OCI-LY3 (cell line): ENCODE measurements around the gene CTPS2.
"Not testable (repeated sequence)": the region's sequence is repeated elsewhere in the genome, so short reads cannot be mapped to it uniquely, and the experiment has no call there.

Source experiments
- H2AFZ ChIP-seq: fragments of 200-600, 300-600 bp; shearing (Covaris generic); 2 replicates; pipeline ENCODE4 v1.6.0; 2014; ENCODE audit warnings: antibody characterized with exemption, low read depth, low read length
- H3K27ac ChIP-seq: fragments of 200-600, 300-600 bp; sonication (generic); 2 replicates; pipeline ENCODE4 v1.5.1; 2014; ENCODE audit warnings: mild to moderate bottlenecking, low read length, moderate library complexity, mixed read lengths
- H3K27me3 ChIP-seq: fragments of 200-600, 300-600 bp; sonication (generic); 2 replicates; pipeline ENCODE4 v1.6.1; 2014; ENCODE audit warnings: low read depth, low read length, mixed read lengths
- H3K36me3 ChIP-seq: fragments of 200-600, 300-600 bp; sonication (generic); replicated peaks from 2 replicates; pipeline ENCODE3; 2014; ENCODE audit warnings: low read depth, low read length, mixed read lengths
- H3K4me1 ChIP-seq: fragments of 300-600, 200-600 bp; sonication (generic); 2 replicates; pipeline ENCODE4 v1.6.1; 2014; ENCODE audit warnings: low read length, mixed read lengths
- H3K4me2 ChIP-seq: fragments of 200-600, 300-600 bp; sonication (generic); 2 replicates; pipeline ENCODE4 v1.6.1; 2014; ENCODE audit warnings: low read length, mixed read lengths
- H3K4me3 ChIP-seq: fragments of 300-600, 200-600 bp; sonication (generic); 2 replicates; pipeline ENCODE4 v1.5.1; 2014; ENCODE audit warnings: antibody characterized with exemption, mild to moderate bottlenecking, low read length, moderate library complexity
- H3K79me2 ChIP-seq: fragments of 300-600, 200-600 bp; shearing (Covaris generic); 2 replicates; pipeline ENCODE4 v1.6.1; 2014; ENCODE audit warnings: mild to moderate bottlenecking, low read length, mixed read lengths
- H3K9ac ChIP-seq: fragments of 300-600, 200-600 bp; shearing (Covaris generic); 2 replicates; pipeline ENCODE4 v1.6.0; 2014; ENCODE audit warnings: mild to moderate bottlenecking, low read length, moderate library complexity
- H3K9me3 ChIP-seq: fragments of 200-600, 300-600 bp; shearing (Covaris generic); 2 replicates; pipeline ENCODE4 v1.6.1; 2014; ENCODE audit warnings: low read length, mixed read lengths; ENCODE audit not compliant: insufficient read depth
- H4K20me1 ChIP-seq: fragments of 200-600, 300-600 bp; sonication (generic); 2 replicates; pipeline ENCODE4 v1.6.1; 2016; ENCODE audit warnings: low read length, mixed read lengths; ENCODE audit not compliant: insufficient read depth
- CTCF ChIP-seq: fragments of 200-600, 300-600 bp; sonication (generic); IDR thresholded peaks from 2 replicates; pipeline ENCODE4 v1.5.1; 2014; ENCODE audit warnings: antibody characterized with exemption, low read length, low read depth
- EZH2phosphoT487 ChIP-seq: fragments of 200-600 bp; shearing (Covaris generic); IDR thresholded peaks from 2 replicates; pipeline ENCODE4 v1.6.1; 2018; ENCODE audit warnings: antibody characterized with exemption, mixed run types, low read depth

Gene CTPS2

GRCh38 chrX:16619024-16619423 is 93.4 kb downstream of the CTPS2 start:
- no peak overlapping the region for H3K4me2 ChIP-seq
- no peaks in the 10 kb centered on the region for H3K4me1 ChIP-seq
- TF ChIP-seq EZH2phosphoT487 (no peak), CTCF (no peak)
- no peaks in the 10 kb centered on the region for H3K79me2 ChIP-seq
- no peak overlapping the region for H3K4me3 ChIP-seq
- H3K27ac ChIP-seq = no peak overlapping the region
- H3K9me3 ChIP-seq = no peaks in the 10 kb centered on the region
- no peak overlapping the region for H2AFZ ChIP-seq
- H3K9ac ChIP-seq = no peak overlapping the region
- no peaks in the 10 kb centered on the region for H3K36me3 ChIP-seq
- H4K20me1 ChIP-seq = no peaks in the 10 kb centered on the region
- H3K27me3 ChIP-seq = no peaks in the 10 kb centered on the region

GRCh38 chrX:16618422-16618821 is 94.0 kb downstream of the CTPS2 start:
- Histone ChIP-seq H3K27ac (no peak overlapping the region), H3K4me1 (no peaks in the 10 kb centered on the region), H3K36me3 (no peaks in the 10 kb centered on the region), H4K20me1 (no peaks in the 10 kb centered on the region), H3K9me3 (no peaks in the 10 kb centered on the region), H3K4me3 (no peak overlapping the region), H3K79me2 (no peaks in the 10 kb centered on the region), H3K4me2 (no peak overlapping the region), H3K27me3 (no peaks in the 10 kb centered on the region), H3K9ac (no peak overlapping the region), H2AFZ (no peak overlapping the region)
- TF ChIP-seq EZH2phosphoT487 (no peak), CTCF (no peak)

- TF ChIP-seq EZH2phosphoT487 (no peak), CTCF (no peak)
- no peaks in the 10 kb centered on the region for H4K20me1 ChIP-seq
- no peak overlapping the region for H3K4me3 ChIP-seq
- H3K9ac ChIP-seq = no peak overlapping the region
- no peaks in the 10 kb centered on the region for H3K9me3 ChIP-seq
- no peaks in the 10 kb centered on the region for H3K4me1 ChIP-seq
- H3K4me2 ChIP-seq = no peak overlapping the region
- no peak overlapping the region for H2AFZ ChIP-seq
- H3K79me2 ChIP-seq = no peaks in the 10 kb centered on the region
- no peaks in the 10 kb centered on the region for H3K36me3 ChIP-seq
- H3K27ac ChIP-seq = no peak overlapping the region
- no peaks in the 10 kb centered on the region for H3K27me3 ChIP-seq
Measured at GRCh38 chrX:16617382-16617781, 95.1 kb downstream of the CTPS2 start.

GRCh38 chrX:16612257-16612897 is 100.1 kb downstream of the CTPS2 start:
- H3K27ac ChIP-seq = no peak overlapping the region
- H3K79me2 ChIP-seq = no peaks in the 10 kb centered on the region

GRCh38 chrX:16610654-16611053 is 101.8 kb downstream of the CTPS2 start:
- not testable (repeated sequence) for H3K27me3 ChIP-seq, H4K20me1 ChIP-seq, H3K36me3 ChIP-seq, H3K4me3 ChIP-seq, H3K9me3 ChIP-seq, H3K4me1 ChIP-seq, H3K9ac ChIP-seq, H3K79me2 ChIP-seq, H3K27ac ChIP-seq, H3K4me2 ChIP-seq, H2AFZ ChIP-seq

More at GRCh38 chrX:16612257-16612897, 100.1 kb downstream of the CTPS2 start:
- Histone ChIP-seq H3K4me1 (no peaks in the 10 kb centered on the region), H3K36me3 (no peaks in the 10 kb centered on the region), H3K4me3 (no peak overlapping the region), H3K27me3 (no peaks in the 10 kb centered on the region), H3K9me3 (no peaks in the 10 kb centered on the region), H2AFZ (no peak overlapping the region), H4K20me1 (no peaks in the 10 kb centered on the region), H3K4me2 (no peak overlapping the region), H3K9ac (no peak overlapping the region)
- TF ChIP-seq EZH2phosphoT487 (no peak), CTCF (no peak)
